GM15510 (cell line): ENCODE measurements around the gene GRID1.

ENCODE experiments used
- POLR2A ChIP-seq: IDR thresholded peaks from 3 replicates; pipeline ENCODE4 v1.6.1; 2011; ENCODE audit warnings: borderline replicate concordance; ENCODE audit not compliant: insufficient read length; ENCODE audit errors: extremely low read depth

Gene GRID1

DNA sequence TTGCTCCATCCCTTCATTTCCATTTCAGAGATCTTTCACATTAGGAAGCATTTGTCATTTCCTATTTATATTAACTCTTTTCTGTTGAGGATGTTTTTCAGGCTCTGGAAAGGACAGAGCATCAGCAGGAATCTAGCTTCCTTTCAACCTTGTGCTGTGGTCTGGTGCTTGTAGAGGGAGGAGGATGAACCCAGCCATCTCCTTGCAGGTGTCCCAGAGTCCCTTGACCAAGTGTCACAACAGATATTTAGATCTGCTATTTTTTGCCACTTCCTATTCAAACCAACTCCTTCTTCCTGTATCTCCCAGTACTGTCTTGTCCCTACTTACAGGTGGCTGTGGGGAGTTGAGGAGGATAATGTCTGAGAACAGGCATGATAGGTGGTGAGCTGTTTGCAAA is 742.8 kb downstream of the GRID1 start:
- TF ChIP-seq POLR2A, result no peak

- no peak for TF ChIP-seq POLR2A
Measured at GRCh38 chr10:85623342-85623741, 743.3 kb downstream of the GRID1 start.

DNA sequence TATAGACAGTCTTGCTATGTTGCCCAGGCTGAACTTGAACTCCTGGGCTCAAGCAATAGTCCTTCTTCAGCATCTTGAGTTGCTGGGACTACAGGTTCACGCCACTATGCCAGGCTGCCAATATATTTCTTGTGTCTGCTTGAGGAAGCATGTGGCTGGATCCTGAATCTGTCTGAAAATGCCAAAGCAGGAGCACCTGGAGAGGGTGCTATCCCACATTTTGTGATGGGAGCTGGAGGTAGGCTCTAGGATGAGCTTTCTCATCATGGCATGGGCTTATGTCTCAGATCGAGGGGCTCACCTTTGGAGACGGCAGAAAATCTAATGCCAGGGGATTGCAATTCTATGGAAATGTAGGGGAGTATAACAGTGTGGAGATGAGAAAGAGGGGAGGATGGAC is 744.2 kb downstream of the GRID1 start:
- TF ChIP-seq POLR2A, result no peak

DNA sequence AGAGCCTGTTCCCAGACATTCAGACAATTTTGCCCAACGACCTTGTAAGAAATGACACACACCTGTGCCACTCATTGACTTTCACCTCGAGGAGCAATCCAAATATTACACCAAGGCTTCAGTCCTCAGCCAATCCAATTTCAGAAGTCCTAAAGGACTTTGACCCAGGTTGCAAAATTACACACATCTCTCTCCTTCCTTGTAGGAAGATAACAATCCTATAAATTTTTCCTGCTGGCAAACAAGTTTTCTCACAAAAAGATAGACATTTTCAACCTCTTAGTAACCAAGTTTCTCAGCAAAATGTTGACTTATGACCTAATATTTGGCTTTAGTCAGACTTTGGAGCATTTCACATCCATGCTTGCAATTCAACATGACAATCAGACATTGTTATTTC is 745.0 kb downstream of the GRID1 start:
- TF ChIP-seq POLR2A, result no peak

- TF ChIP-seq POLR2A, result no peak
Measured at GRCh38 chr10:85620807-85621206, 745.8 kb downstream of the GRID1 start.

DNA sequence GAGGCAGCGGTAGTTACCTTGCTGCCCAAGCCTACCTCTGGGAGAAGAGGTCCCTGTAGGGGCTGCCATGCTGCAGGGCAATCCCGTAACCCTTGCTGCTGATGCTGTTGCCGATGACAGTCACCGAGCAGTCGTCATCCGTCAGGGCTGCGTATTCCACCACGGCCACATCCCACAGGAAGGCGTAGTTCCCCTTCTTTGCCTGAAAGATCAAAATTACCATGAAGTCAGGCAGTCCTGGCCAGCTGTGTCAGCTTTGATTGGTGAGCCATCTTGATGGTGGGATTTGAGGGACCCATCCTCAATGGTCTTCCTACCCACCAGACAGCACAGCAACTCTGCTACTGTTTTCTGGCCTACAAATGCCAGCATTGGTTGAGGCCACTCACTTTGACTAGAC is 746.8 kb downstream of the GRID1 start:
- no peak for TF ChIP-seq POLR2A

DNA sequence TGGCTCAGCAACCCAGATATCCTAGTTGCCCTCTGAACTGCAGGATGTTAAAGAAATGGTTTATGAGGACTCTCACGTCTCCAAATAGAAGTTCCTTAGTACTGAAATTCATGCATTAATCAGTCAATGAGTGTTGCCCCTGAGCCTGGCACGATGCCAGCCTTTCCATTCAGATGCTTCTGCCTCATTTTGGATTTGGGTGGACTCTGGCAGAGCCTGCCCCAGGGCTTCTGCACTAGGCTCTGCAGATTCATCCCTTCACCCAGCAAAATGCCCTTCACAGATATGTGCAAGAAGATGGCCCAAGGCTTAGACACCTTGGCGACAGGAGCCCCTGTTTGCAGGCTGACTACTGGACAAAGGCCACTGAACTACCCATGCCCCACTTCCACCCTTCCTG is 747.8 kb downstream of the GRID1 start:
- no peak for TF ChIP-seq POLR2A

GRCh38 chr10:85617751-85618546 is 748.6 kb downstream of the GRID1 start:
- TF ChIP-seq POLR2A, result no peak

DNA sequence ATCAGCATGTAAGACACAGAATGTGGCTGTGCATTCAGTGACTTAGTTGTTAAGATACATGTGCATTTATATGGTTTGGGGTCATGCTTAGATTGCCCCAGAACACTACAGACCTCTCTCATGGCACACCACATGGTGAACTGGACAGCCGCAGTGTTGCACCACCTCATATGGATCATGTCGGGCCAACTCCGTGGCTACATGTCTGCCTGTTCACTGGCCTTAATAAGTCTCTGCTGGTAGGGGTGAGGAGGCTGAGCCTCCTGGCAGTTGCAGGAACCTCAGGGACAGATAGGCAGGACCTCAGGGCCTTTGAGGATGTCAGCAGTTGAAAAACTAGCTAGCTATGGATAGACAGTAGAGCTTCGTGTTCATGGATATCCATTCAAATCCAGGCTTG is 751.0 kb downstream of the GRID1 start:
- TF ChIP-seq POLR2A, result no peak

GRCh38 chr10:85614981-85615380 is 751.6 kb downstream of the GRID1 start:
- no peak for TF ChIP-seq POLR2A

- no peak for TF ChIP-seq POLR2A
Measured at GRCh38 chr10:85614566-85614965, 752.0 kb downstream of the GRID1 start.

DNA sequence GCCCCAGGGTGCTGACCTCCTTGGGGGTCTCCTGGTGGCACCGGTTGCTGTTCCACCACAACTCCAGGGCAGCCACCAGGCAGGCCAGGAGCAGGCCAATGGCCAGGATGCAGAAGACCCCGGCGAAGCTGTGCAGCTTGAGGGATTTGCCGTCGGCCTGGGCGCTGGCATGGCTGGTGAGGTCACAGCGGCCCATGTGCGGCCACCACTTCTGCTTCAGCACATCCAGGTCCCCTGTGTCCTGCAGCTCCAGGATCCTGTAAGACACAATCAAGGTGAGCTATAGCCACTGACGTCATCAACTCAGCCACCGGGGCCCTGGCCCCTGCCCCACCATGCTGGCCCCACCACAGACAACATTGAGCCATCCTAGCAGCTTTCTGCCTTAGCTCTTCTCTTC is 753.2 kb downstream of the GRID1 start:
- no peak for TF ChIP-seq POLR2A

- no peak for TF ChIP-seq POLR2A
Measured at GRCh38 chr10:85612833-85613232, 753.8 kb downstream of the GRID1 start.

DNA sequence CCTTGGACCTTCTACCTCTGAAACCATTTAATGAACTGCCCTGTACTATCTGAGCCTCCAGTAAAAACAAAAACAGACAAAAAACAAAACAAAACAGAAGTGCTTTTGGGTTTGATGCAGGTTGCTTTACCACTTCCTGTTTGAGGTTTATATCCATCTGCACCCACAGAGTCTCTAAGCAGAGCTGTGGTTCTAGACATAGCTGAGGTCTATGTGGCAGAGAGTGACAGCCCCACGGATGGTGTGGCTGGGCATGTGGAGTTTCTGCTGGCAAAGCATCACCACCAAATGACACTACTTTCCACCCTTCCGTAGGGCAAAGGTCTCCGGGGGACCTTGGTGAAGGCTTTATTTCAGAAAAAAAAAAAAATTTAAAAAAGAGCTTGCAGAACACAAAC is 754.2 kb downstream of the GRID1 start:
- no peak for TF ChIP-seq POLR2A

DNA sequence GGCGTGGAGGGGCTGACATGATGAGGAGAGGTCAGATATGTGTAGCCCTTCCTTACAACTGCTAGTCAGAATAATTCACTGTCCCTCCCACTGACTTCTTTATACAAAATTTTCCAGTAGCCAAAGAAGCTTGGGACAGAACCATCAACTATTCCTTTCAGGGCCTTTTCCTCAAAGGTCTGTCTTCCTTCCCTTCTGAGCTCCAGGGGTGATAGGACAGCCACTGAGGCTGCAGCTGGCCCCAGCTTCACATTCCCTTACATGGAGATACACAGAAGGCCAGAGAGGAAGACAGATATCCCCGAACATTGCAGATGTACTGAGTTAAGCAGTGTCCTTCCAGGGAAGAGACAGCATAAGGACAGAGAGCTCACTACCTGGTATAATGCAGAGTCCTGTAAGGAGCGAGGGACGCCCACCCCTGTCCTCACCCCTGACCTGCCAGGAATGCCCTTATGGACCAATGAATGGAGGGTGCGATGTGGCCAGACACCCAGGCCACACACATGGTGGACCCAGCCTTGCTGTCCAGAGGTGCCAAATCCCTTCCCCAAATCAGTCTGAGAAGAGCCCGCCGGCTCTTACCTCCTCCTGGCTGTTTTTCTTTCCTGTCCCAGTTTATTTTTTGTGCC is 754.7 kb downstream of the GRID1 start:
- no peak for TF ChIP-seq POLR2A

DNA sequence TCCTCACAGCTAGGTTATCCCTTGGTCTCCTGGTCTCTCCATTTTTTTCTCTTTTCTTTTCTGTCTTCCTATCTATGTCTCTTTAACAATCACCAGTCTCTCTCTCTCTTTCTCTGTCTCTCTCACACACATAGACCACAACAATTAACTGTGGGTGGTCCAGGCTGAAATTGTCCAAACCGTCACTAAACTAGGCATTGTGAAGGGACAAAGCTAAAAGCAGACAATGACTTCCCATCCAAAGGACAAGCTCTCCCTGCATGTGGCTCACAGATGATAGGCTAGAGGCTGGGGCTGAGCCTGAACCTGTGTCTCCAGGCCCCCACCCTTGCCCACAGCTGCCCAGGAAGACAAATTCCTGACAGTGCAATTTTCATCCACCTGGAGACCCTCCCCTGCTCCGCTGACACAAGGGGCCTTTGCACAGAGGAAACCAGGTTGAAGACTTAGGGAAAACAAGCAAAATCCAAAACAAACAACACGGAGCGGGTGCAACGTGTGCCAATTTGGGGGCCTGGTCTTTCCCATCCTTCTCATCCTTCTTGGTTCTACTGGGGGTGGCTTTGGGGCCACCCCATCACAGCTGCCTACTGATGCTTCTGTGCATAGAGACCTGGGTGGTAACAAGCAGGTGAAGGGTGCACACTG is 755.4 kb downstream of the GRID1 start:
- no peak for TF ChIP-seq POLR2A
